Measurements from ENCODE around the gene LTBP2. TPM values are rescaled to one million over a fixed set of nuclear protein-coding genes. Genes with fewer than 3 reads are reported as not detected.

Gene LTBP2
- total and polyA plus RNA-seq, 2 of the 8 experiments (the other 6 are each of a cell fraction or from before 2014, with no cell fraction given): 0.48 to 0.89 TPM

- no peak overlapping the region for H3K56ac ChIP-seq (replicated peaks; ENCODE audit: insufficient read length, low read depth, low read length)
- no peak overlapping the region for H3K18ac ChIP-seq (ENCODE audit: extremely low read depth, low read length)
- H3K4me2 ChIP-seq (ENCODE audit: insufficient read depth in 1 of 2, low read depth in 2 of 2, low read length in 2 of 2): no peak overlapping the region
- H2BK5ac ChIP-seq (ENCODE audit: low read depth, low read length): no peak overlapping the region
- 79% methylated on average over 2 of the region's 2 CpGs; no CpG with 5 or more reads in 1 of the 2 experiments for WGBS, 2 experiments (ENCODE audit: extremely low coverage in 1 of 2, insufficient coverage in 1 of 2, insufficient read length in 1 of 2, insufficient replicate concordance in 2 of 2, low coverage in 1 of 2, low lambda C conversion rate in 2 of 2, missing lambda C conversion rate in 1 of 2)
- ChIA-PET POLR2A (ENCODE audit: partially characterized antibody) (no interaction called here), CTCF (ENCODE audit: partially characterized antibody) (interaction anchor here (1.8 to 12.6 kb wide), 3 partner anchors 10 to 174 kb away, joined by 6 to 181 read pairs (median 167); partner anchors contain the start of gene ABCD4)
- peaks cover 0 to 30% (median 4%) of the 10 kb centered on the region in 4 experiments; a peak in 5 of 8 replicates for H3K36me3 ChIP-seq (ENCODE audit: control insufficient read depth in 2 of 4, insufficient read depth in 4 of 4, low read length in 3 of 4)
- H2AK5ac ChIP-seq (ENCODE audit: low read depth, low read length): no peak overlapping the region
- no peak overlapping the region for H3K14ac ChIP-seq (ENCODE audit: insufficient read length)
- no peak overlapping the region for H3K27ac ChIP-seq (ENCODE audit: low read depth, low read length)
- no peak for TF ChIP-seq YY1 (IDR thresholded peaks at IDR 0.05; ENCODE audit: low read depth, low read length)
- TF ChIP-seq BRCA1 (IDR thresholded peaks at IDR 0.05; ENCODE audit: low read depth, low read length): no peak
- TF ChIP-seq TBP (IDR thresholded peaks at IDR 0.05; ENCODE audit: low read depth, low read length): no peak
- TF ChIP-seq RNF2 (IDR thresholded peaks at IDR 0.05; ENCODE audit: borderline replicate concordance, low read depth, low read length, missing control alignments, poor library complexity, severe bottlenecking): no peak
- TF ChIP-seq SP1 (IDR thresholded peaks at IDR 0.05; ENCODE audit: low read depth, low read length): no peak
- no peak for TF ChIP-seq NRF1 (IDR thresholded peaks at IDR 0.05; ENCODE audit: low read depth, low read length)
- TF ChIP-seq EGR1 (IDR thresholded peaks at IDR 0.05; ENCODE audit: borderline replicate concordance, low read depth, low read length): no peak
- TF ChIP-seq CTBP2 (IDR thresholded peaks at IDR 0.05; ENCODE audit: borderline replicate concordance, insufficient read depth, insufficient read length, low read length): no peak
- TF ChIP-seq TAF7 (optimal IDR thresholded peaks at IDR 0.05; ENCODE audit: borderline replicate concordance, low read depth, low read length): no peak
- TF ChIP-seq RBBP5 (IDR thresholded peaks at IDR 0.05; ENCODE audit: borderline replicate concordance, low read depth, low read length): no peak
- TF ChIP-seq POU5F1 (IDR thresholded peaks at IDR 0.05; ENCODE audit: low read depth, low read length): no peak
- no peak overlapping the region for H2AFZ ChIP-seq (ENCODE audit: low read length)
- no peaks in the 10 kb centered on the region for H3K79me2 ChIP-seq (ENCODE audit: control insufficient read depth in 1 of 2, insufficient read depth in 2 of 2, low read length in 2 of 2)
- no peak overlapping the region for H2BK12ac ChIP-seq (ENCODE audit: low read depth, low read length)
- no peaks in the 10 kb centered on the region for H4K20me1 ChIP-seq (replicated peaks in 1 of 2; ENCODE audit: control insufficient read depth in 1 of 2, insufficient read depth in 2 of 2, low read length in 2 of 2)
- H3K4me1 ChIP-seq (replicated peaks in 1 of 4; ENCODE audit: control insufficient read depth in 3 of 4, insufficient read depth in 4 of 4, low read length in 3 of 4): no peaks in the 10 kb centered on the region
- H3K9me3 ChIP-seq (ENCODE audit: insufficient read depth in 2 of 2, low read depth in 1 of 2, low read length in 1 of 2): no peaks in the 10 kb centered on the region
- H3K9ac ChIP-seq (replicated peaks in 1 of 4; ENCODE audit: extremely low read depth in 1 of 4, low read depth in 3 of 4, low read length in 3 of 4): no peak overlapping the region
- no peak overlapping the region for H4K91ac ChIP-seq (replicated peaks; ENCODE audit: insufficient read length, low read length)
- H2BK15ac ChIP-seq (ENCODE audit: low read length): no peak overlapping the region
- H3K27me3 ChIP-seq (replicated peaks in 1 of 4; ENCODE audit: control insufficient read depth in 3 of 4, extremely low read depth in 1 of 4, insufficient read depth in 3 of 4, low read length in 3 of 4): no peaks in the 10 kb centered on the region
- no peak overlapping the region for H4K8ac ChIP-seq (ENCODE audit: extremely low read depth, insufficient read depth, low read length)
- no peaks in the 10 kb centered on the region; the same call in 1 of the 2 replicates for H3K23me2 ChIP-seq (ENCODE audit: low read depth, low read length)
- no peak for DNase-seq (ENCODE audit: low read depth in 1 of 2, low spot score in 2 of 2)
- H3K4me3 ChIP-seq (ENCODE audit: extremely low read depth in 1 of 4, insufficient read depth in 2 of 4, low read depth in 3 of 4, low read length in 4 of 4): no peak overlapping the region
- no peak overlapping the region for H2BK20ac ChIP-seq (ENCODE audit: low read length)
- no peaks in the 10 kb centered on the region for H3K79me1 ChIP-seq (ENCODE audit: low read depth, low read length)
- H2BK120ac ChIP-seq (replicated peaks; ENCODE audit: low read depth, low read length): no peak overlapping the region
- FAIRE-seq: no peak
- H4K5ac ChIP-seq (ENCODE audit: insufficient read length, low read depth, low read length): no peak overlapping the region
- no peak overlapping the region for H3K23ac ChIP-seq (ENCODE audit: insufficient read length)
- H3K4ac ChIP-seq (replicated peaks; ENCODE audit: insufficient read length, low read depth, low read length): no peak overlapping the region
These were observed 139.4 kb downstream of the LTBP2 start for GRCh38 chr14:74472601-74473000.

All from H1 (cell line).